Measurements from ENCODE around the gene CUX1.

DNA sequence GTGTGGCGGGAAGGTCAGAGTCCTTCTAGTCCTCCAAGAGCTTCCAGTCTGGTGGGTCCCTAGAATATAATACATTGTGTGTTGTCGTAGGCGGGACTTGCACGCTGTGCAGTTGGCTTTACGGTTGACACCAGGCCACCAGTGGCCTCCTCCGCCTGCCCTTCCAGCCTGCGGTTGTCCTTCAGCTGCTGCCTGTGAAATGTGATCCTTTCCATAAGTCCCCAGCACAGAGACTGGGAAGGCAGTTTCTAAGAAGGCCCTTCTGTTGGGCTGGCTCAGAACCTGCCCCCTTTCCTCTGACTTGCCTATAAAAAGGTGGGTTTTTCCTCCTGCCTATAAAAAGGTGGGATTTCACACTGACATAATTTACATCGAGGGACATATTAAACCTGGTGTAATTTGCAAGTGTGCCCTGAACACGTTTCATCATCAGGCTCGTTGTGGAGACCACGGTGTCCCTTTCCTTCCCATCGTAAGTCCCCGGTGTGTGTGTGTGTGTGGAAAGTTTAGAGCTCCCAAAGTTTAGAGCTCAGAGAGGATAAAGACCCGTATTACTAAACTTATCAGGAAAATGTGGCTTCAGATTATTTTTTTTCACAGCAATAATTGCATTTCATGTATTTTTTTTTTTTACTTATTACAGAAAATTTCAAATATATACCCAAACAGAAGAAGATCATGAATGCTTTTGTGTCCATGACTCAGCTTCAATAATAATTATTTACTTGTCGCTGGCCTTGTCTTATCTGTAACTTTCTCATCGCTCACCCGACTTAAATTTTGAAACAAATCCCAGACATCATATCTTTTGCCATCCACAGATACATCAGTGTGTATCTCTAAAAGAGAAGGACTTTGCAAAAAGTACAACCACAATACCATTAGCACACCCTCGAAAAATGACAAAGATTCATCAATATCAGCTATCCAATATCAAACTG is 45.1 kb downstream of the CUX1 start:
- TF ChIP-seq CTCF (IDR thresholded peaks at IDR 0.05) = no peak
- TF ChIP-seq POLR2A (IDR thresholded peaks at IDR 0.05) = no peak

Data from breast epithelium (tissue), 3 donors.